Stimulated activated CD8-positive, alpha-beta memory T cell treated with anti-CD3 and anti-CD28 coated beads, Interleukin-2, amount 100 ng/mL, for 1 hour (primary cell): ENCODE results near the gene LRRK1.

ENCODE experiments used
- DNase-seq, 2 donors: peaks; one replicate each; pipeline ENCODE4 v3.0.0-alpha.2; 2020; ENCODE audit warnings: low read depth in 2 of 2

The LRRK1 gene

GRCh38 chr15:101056366-101057334 is 137.5 kb downstream of the LRRK1 start:
- no peak for DNase-seq

- DNase-seq, result no peak
These were observed 138.8 kb downstream of the LRRK1 start for GRCh38 chr15:101057841-101058407.

- no peak for DNase-seq
These were observed 139.6 kb downstream of the LRRK1 start for GRCh38 chr15:101058735-101059134.

GRCh38 chr15:101059381-101060341 is 140.5 kb downstream of the LRRK1 start:
- no peak for DNase-seq

GRCh38 chr15:101060576-101061551 is 141.7 kb downstream of the LRRK1 start:
- DNase-seq, result no peak

- DNase-seq, result no peak
These were observed 142.9 kb downstream of the LRRK1 start for GRCh38 chr15:101062063-101062462.

- DNase-seq, result no peak
These were observed 143.5 kb downstream of the LRRK1 start for GRCh38 chr15:101062471-101063171.

GRCh38 chr15:101063212-101063611 is 144.1 kb downstream of the LRRK1 start:
- DNase-seq, result no peak

GRCh38 chr15:101063891-101064794 is 145.0 kb downstream of the LRRK1 start:
- no peak for DNase-seq

GRCh38 chr15:101064795-101065569 is 145.8 kb downstream of the LRRK1 start:
- no peak for DNase-seq

GRCh38 chr15:101065570-101066221 is 146.5 kb downstream of the LRRK1 start:
- no peak for DNase-seq

GRCh38 chr15:101066501-101067408 is 147.6 kb downstream of the LRRK1 start:
- no peak for DNase-seq

GRCh38 chr15:101067660-101068522 is 148.7 kb downstream of the LRRK1 start:
- no peak for DNase-seq

- DNase-seq, result no peak
These were observed 149.4 kb downstream of the LRRK1 start for GRCh38 chr15:101068523-101068960.

GRCh38 chr15:101068961-101069653 is 149.9 kb downstream of the LRRK1 start:
- no peak for DNase-seq
